Heart left ventricle (tissue), 16 donors: Measurements from ENCODE around the gene RRP8. TPM values are rescaled to one million over a fixed set of nuclear protein-coding genes. Genes with fewer than 3 reads are reported as not detected.
A peak's percentile ranks its signal among the peaks of the same experiment; 100 is the strongest.

ENCODE experiments used
- ATAC-seq, 4 donors: fragments of 200-7000 bp; cut with Tn5 transposase; one replicate each; pipeline ENCODE4 v1.9.1; 2020 to 2022; ENCODE audit warnings: moderate library complexity in 4 of 4, mild to moderate bottlenecking in 3 of 4, moderate number of reproducible peaks in 1 of 4
- DNase-seq, 5 donors: peaks; one replicate each; pipeline ENCODE4 v3.0.0-alpha.2; 2020
- H3K27ac ChIP-seq, 12 donors: fragments of 200-600 bp; sonication (generic) in 4 of 12; one replicate each; pipeline versions ENCODE4 v1.5.0 to v1.8.0; 2016 to 2022; ENCODE audit warnings: mild to moderate bottlenecking in 2 of 12
- H3K27me3 ChIP-seq, 9 donors: fragments of 200-600 bp; sonication (generic) in 2 of 9; one replicate each; pipeline versions ENCODE4 v1.5.1 to v1.8.0; 2016 to 2022; ENCODE audit warnings: mild to moderate bottlenecking in 3 of 9
- H3K36me3 ChIP-seq, 9 donors: fragments of 200-600 bp; sonication (generic) in 2 of 9; one replicate each; pipeline versions ENCODE4 v1.5.0 to v1.8.0; 2018 to 2022; ENCODE audit warnings: mild to moderate bottlenecking in 2 of 9
- H3K4me1 ChIP-seq, 12 donors: fragments of 200-600 bp; sonication (generic) in 4 of 12; one replicate each; pipeline versions ENCODE4 v1.5.0 to v1.8.0; 2016 to 2022; ENCODE audit warnings: mild to moderate bottlenecking in 3 of 12
- H3K4me3 ChIP-seq, 12 donors: fragments of 200-600 bp; sonication (generic) in 4 of 12; one replicate each; pipeline versions ENCODE4 v1.5.0 to v1.8.0; 2017 to 2022; ENCODE audit warnings: mild to moderate bottlenecking in 9 of 12, moderate library complexity in 4 of 12
- H3K9me3 ChIP-seq, 12 donors: fragments of 200-600 bp; sonication (generic) in 4 of 12; one replicate each; pipeline versions ENCODE4 v1.5.0 to v1.8.0; 2016 to 2022; ENCODE audit warnings: mild to moderate bottlenecking in 1 of 12
- CTCF ChIP-seq, 12 donors: fragments of 200-600 bp; sonication (generic) in 4 of 12; IDR thresholded peaks; one replicate each; pipeline versions ENCODE4 v1.5.0 to v1.8.0; 2018 to 2022; ENCODE audit warnings: antibody characterized with exemption in 12 of 12, mild to moderate bottlenecking in 5 of 12
- POLR2A ChIP-seq, 2 donors: fragments of 450-650 bp; IDR thresholded peaks; one replicate each; pipeline ENCODE4 v1.6.1; 2017; ENCODE audit warnings: antibody characterized with exemption in 2 of 2, mild to moderate bottlenecking in 2 of 2, moderate library complexity in 2 of 2
- WGBS, 4 donors: extraction: QIAGEN DNeasy Blood & Tissue Kit in 2 of 4; methylation state at CpG; one replicate each; pipeline versions ENCODE4 v1.1.5 to v1.1.7; 2013 to 2018; 5-methylcytosine and 5-hydroxymethylcytosine counted together
- intact Hi-C, 10 donors: fragments of 100-400 bp; cut with DNase I; formaldehyde crosslinking; loops; one replicate each; pipeline versions ENCODE4 v1.11.1 to v1.14.2; 2022
- polyA plus RNA-seq, 2 donors: library from polyadenylated mRNA; stranded (reverse); fragments of 200-250 nt; gene quantifications; one replicate each; pipeline ENCODE4 v1.2.3, GENCODE V29; 2013
- total RNA-seq, 9 donors: library from RNA; depleted of rRNA in 2 of 9; stranded (reverse); fragments of >200 nt in 2 of 9; fragmentation: NEBNext Ultra II Directional in 3 of 9; extraction: Animal tissue kit (Norgen Biotek cat#: 25700) in 3 of 9; gene quantifications; one replicate each; pipeline versions ENCODE4 v1.1.0 to v1.2.4, GENCODE V29; 2016 to 2023
- donor health status: ischemic (EF 13 %, LVEDD 7.1; RV severe dilation, severe dysfunction).
- donor health status: healthy with polysubstance abuse.
- donor health status: DM: no; HTN: yes; CAD: no.
- donor health status: DM: no; HTN: no; CAD: no.
- donor health status: ischemic (EF 25% LVEDD 6.9; RV normal size, moderate dysfunction).
- donor health status: ischemic (EF 25% LVEDD 5.7; RV mildly dilated, moderate dysfunction).
- donor health status: healthy.
- donor health status: DM: yes; HTN: yes; CAD: no.
- donor health status: ischemic (EF 35%, LVEDD 5.7; RV mildly dilated, moderate dysfunction).
- donor health status: nonischemic (EF 11% LVEDD 7.7; RV severe dilation, severe dysfunction).
- donor health status: DM: yes; HTN: yes; CAD: no.
- donor health status: PGD.
- donor health status: ischemic (EF 29% LVEDD 5.4; RV normal size, mild dysfunction).
- donor health status: nonischemic (EF 23%, LVEDD 6.1; RV moderate dilation, normal function).

Gene RRP8
- total and polyA plus RNA-seq, 11 donors, result 11.2 to 23.5 (median 17.4) TPM

- intact Hi-C loops, result loop anchor here in 5 of 10 donors (5.0 kb wide), 3 partner anchors 46 to 134 kb away; partner anchors contain the start of genes MRPL17 (in 3 of the 5) and DCHS1 (in 1 of the 5)
- 10 to 20% (median 13%) methylated on average over 24 to 39 of the region's 39 CpGs for WGBS, 4 donors
- peak overlapping the region; percentile 52 to 93 (median 78) for H3K4me3 ChIP-seq
- peaks cover 9 to 73% (median 43%) of the 10 kb centered on the region in 12 donors for H3K4me1 ChIP-seq
- TF ChIP-seq POLR2A (IDR thresholded peaks at IDR 0.05), result no peak
- TF ChIP-seq CTCF (IDR thresholded peaks at IDR 0.05), result no peak
- peak in 3 of 5 donors; percentile 58 to 76 (median 61) for DNase-seq
- H3K27me3 ChIP-seq, result no peaks in the 10 kb centered on the region
- peak in 2 of 4 donors; percentile 2 to 7 for ATAC-seq
- H3K9me3 ChIP-seq, result no peaks in the 10 kb centered on the region
- peak overlapping the region; percentile 90 to 100 (median 98) for H3K27ac ChIP-seq
- H3K36me3 ChIP-seq, result peaks cover 0 to 78% (median 63%) of the 10 kb centered on the region in 9 donors
These were observed 7.9 kb upstream of the RRP8 start for GRCh38 chr11:6611092-6611962.

DNA sequence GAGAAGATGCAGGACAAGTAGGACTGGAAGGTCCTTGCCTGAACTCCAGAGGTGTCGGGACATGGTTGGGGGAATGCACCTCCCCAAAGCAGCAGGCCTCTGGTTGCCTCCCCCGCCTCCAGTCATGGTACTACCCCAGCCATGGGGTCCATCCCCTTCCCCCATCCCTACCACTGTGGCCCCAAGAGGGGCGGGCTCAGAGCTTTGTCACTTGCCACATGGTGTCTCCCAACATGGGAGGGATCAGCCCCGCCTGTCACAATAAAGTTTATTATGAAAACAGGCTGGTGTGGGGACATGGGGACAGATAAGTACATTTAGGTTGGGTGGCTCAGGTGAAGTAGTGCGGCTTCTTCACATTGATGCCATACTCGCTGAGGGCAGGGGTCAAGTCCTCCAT lies 7.2 kb upstream of the RRP8 start:
- peaks cover 0 to 71% (median 56%) of the 10 kb centered on the region in 9 donors for H3K36me3 ChIP-seq
- peak overlapping the region in 7 of 12 donors; percentile 95 to 100 (median 97) for H3K27ac ChIP-seq
- DNase-seq, result no peak
- H3K27me3 ChIP-seq, result no peaks in the 10 kb centered on the region
- intact Hi-C loops, result loop anchor here in 5 of 10 donors (5.0 kb wide), 3 partner anchors 47 to 133 kb away; partner anchors contain the start of genes MRPL17 (in 3 of the 5) and DCHS1 (in 1 of the 5)
- peak overlapping the region in 3 of 12 donors; percentile 78 to 93 (median 84) for H3K4me3 ChIP-seq
- 77 to 92% (median 87%) methylated on average over 6 of the region's 6 CpGs for WGBS, 4 donors
- no peaks in the 10 kb centered on the region for H3K9me3 ChIP-seq
- H3K4me1 ChIP-seq, result peaks cover 12 to 80% (median 51%) of the 10 kb centered on the region in 12 donors
- no peak for TF ChIP-seq CTCF (IDR thresholded peaks at IDR 0.05)
- TF ChIP-seq POLR2A (IDR thresholded peaks at IDR 0.05), result no peak
- no peak for ATAC-seq

DNA sequence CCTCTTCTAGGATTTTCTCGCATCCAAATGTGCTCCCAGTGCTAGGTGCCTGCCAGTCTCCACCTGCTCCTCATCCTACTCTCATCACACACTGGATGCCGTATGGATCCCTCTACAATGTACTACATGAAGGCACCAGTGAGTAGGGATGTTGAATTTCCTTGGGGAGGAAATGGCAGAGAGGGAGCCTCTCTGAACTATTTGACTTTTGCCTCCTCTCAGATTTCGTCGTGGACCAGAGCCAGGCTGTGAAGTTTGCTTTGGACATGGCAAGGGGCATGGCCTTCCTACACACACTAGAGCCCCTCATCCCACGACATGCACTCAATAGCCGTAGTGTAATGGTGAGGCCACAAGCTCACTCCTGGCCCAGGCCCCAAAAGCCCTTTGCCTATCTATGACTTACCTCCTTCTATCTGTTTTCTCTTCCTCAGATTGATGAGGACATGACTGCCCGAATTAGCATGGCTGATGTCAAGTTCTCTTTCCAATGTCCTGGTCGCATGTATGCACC lies 6.1 kb upstream of the RRP8 start:
- peak in 1 of 5 donors; percentile 8 for DNase-seq
- WGBS, 4 donors, result 69 to 74% (median 71%) methylated on average over 8 of the region's 8 CpGs
- no peak for ATAC-seq
- H3K27me3 ChIP-seq, result no peaks in the 10 kb centered on the region
- peak overlapping the region in 6 of 12 donors; percentile 9 to 99 (median 56) for H3K27ac ChIP-seq
- peaks cover 0 to 61% (median 49%) of the 10 kb centered on the region in 9 donors for H3K36me3 ChIP-seq
- peaks cover 15 to 90% (median 57%) of the 10 kb centered on the region in 12 donors for H3K4me1 ChIP-seq
- no peak for TF ChIP-seq CTCF (IDR thresholded peaks at IDR 0.05)
- TF ChIP-seq POLR2A (IDR thresholded peaks at IDR 0.05), result no peak
- H3K4me3 ChIP-seq, result no peak overlapping the region
- intact Hi-C loops, result loop anchor here in 5 of 10 donors (5.0 kb wide), 3 partner anchors 48 to 132 kb away; partner anchors contain the start of genes MRPL17 (in 3 of the 5) and DCHS1 (in 1 of the 5)
- H3K9me3 ChIP-seq, result no peaks in the 10 kb centered on the region
